Tibial artery (tissue), 4 donors: ENCODE measurements around the gene NUMA1.
A peak's percentile ranks its signal among the peaks of the same experiment; 100 is the strongest.

Source experiments
- DNase-seq, 2 donors: peaks; one replicate each; pipeline ENCODE4 v3.0.0-alpha.2; 2019
- H3K27ac ChIP-seq, 2 donors: fragments of 200-600 bp; sonication (generic) in 1 of 2; 1 replicate in 1 of 2; 2 replicates in 1 of 2; pipeline ENCODE4 v1.5.1; 2018 to 2019; ENCODE audit warnings: mild to moderate bottlenecking in 1 of 2
- H3K27me3 ChIP-seq, 2 donors: fragments of 200-600 bp; sonication (generic) in 1 of 2; one replicate each; pipeline versions ENCODE4 v1.5.1 to v1.6.0; 2016 to 2019
- H3K36me3 ChIP-seq, 3 donors: fragments of 200-600 bp; sonication (generic) in 2 of 3; one replicate each; pipeline ENCODE4 v1.5.1; 2016 to 2019; ENCODE audit warnings: mild to moderate bottlenecking in 2 of 3
- H3K4me1 ChIP-seq, 4 donors: fragments of 200-600 bp; sonication (generic) in 2 of 4; 1 replicate in 3 of 4; 2 replicates in 1 of 4; pipeline ENCODE4 v1.5.1; 2016 to 2019
- H3K4me3 ChIP-seq, 2 donors: fragments of 200-600 bp; sonication (generic) in 1 of 2; 1 replicate in 1 of 2; 2 replicates in 1 of 2; pipeline ENCODE4 v1.5.1; 2018 to 2019; ENCODE audit warnings: mild to moderate bottlenecking in 2 of 2
- H3K9me3 ChIP-seq, 3 donors: fragments of 200-600 bp; sonication (generic) in 1 of 3; one replicate each; pipeline ENCODE4 v1.5.1; 2016 to 2019
- intact Hi-C: fragments of 100-400 bp; cut with DNase I; formaldehyde crosslinking; loops from one replicate; pipeline ENCODE4 v1.15.0; 2023; ENCODE audit warnings: low total_unique reads
- TF ChIP-seq, protein P1 (sequence below), 2 experiments: fragments of 200-600 bp in 1 of 2; fragments of 450-650 bp in 1 of 2; IDR thresholded peaks; one replicate each; pipeline ENCODE4 v1.5.1; 2017 to 2019; ENCODE audit warnings: antibody characterized with exemption in 2 of 2, mild to moderate bottlenecking in 1 of 2, moderate library complexity in 1 of 2

NUMA1 gene

DNA sequence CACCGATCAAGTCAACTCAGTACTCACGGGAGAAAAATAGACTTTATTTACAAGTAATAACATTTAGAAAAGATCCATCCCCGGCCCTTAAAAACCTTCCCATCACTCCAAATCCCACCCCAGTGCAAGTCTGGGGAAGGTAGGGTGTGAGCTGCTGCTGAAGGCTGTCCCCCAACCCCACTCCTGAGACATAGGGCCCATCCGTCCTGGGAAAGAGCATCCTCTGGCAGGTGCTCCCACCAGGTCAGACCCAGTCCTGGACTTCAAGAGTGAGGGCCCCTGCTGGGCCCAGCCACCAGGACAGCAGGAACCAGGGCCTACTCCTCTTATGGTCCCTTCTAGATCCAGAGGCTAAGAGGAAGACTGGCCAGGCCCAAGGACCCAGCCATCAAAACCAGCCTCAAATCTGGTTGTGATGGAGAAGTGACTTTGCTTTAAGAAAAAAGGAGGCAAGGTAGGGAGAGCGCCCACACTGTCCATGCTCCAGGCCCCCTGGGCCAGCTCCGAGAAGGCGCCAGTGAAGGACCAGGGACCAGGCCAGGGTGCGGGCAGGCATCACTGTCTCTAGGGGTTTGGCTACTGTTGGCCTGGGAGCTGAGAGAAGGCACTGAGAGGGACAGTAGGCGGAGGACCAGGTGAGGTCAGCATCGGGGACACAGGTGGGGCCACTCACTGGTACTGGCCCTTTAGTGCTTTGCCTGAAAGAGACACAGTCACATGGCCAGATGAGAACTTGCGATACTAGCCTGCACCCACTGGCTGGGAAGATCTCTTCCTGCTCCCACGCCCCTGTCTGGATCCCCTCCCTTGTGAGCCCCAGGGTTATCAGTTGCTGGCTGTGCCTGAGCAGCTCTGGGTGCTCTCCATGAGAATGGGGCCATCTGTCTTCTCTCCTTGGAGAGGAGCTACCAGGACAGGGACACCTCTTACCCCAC lies 77.2 kb downstream of the NUMA1 start:
- no peaks in the 10 kb centered on the region for H3K27me3 ChIP-seq
- TF ChIP-seq, protein P1, sequence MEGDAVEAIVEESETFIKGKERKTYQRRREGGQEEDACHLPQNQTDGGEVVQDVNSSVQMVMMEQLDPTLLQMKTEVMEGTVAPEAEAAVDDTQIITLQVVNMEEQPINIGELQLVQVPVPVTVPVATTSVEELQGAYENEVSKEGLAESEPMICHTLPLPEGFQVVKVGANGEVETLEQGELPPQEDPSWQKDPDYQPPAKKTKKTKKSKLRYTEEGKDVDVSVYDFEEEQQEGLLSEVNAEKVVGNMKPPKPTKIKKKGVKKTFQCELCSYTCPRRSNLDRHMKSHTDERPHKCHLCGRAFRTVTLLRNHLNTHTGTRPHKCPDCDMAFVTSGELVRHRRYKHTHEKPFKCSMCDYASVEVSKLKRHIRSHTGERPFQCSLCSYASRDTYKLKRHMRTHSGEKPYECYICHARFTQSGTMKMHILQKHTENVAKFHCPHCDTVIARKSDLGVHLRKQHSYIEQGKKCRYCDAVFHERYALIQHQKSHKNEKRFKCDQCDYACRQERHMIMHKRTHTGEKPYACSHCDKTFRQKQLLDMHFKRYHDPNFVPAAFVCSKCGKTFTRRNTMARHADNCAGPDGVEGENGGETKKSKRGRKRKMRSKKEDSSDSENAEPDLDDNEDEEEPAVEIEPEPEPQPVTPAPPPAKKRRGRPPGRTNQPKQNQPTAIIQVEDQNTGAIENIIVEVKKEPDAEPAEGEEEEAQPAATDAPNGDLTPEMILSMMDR (IDR thresholded peaks at IDR 0.05) = no peak
- H3K27ac ChIP-seq = no peak overlapping the region
- peaks cover 0 to 24% (median 16%) of the 10 kb centered on the region in 4 donors for H3K4me1 ChIP-seq
- peak in 1 of 2 donors; percentile 39 for DNase-seq
- H3K4me3 ChIP-seq = no peak overlapping the region
- intact Hi-C loops = no loop called here
- no peaks in the 10 kb centered on the region for H3K9me3 ChIP-seq
- H3K36me3 ChIP-seq = peaks cover 53 to 78% (median 61%) of the 10 kb centered on the region in 3 donors

DNA sequence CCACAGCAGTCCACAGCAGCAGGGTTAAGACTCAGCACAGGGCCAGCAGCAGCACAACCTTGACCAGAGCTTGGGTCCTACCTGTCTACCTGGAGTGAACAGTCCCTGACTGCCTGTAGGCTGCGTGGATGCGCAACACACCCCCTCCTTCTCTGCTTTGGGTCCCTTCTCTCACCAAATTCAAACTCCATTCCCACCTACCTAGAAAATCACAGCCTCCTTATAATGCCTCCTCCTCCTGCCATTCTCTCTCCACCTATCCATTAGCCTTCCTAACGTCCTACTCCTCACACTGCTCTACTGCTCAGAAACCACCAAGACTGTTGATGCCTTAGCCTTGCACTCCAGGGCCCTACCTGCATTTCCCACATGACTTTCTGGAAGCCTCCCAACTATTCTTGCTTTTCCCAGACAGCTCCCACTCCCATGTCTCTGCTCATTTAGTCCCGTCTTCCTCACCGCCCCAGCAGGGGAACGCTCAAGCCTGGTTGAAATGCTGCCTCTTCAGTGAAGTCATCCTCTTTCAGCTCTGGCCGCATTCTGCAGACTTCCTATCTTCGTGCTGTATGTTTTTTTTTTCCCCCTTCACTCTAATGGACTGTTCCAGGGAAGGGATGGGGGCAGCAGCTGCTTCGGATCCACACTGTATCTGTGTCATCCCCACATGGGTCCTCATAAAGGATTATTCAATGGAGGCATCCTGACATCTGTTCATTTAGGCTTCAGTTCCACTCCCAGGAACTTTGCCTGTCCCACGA lies 78.3 kb downstream of the NUMA1 start:
- intact Hi-C loops = no loop called here
- peaks cover 42 to 67% (median 50%) of the 10 kb centered on the region in 3 donors for H3K36me3 ChIP-seq

DNA sequence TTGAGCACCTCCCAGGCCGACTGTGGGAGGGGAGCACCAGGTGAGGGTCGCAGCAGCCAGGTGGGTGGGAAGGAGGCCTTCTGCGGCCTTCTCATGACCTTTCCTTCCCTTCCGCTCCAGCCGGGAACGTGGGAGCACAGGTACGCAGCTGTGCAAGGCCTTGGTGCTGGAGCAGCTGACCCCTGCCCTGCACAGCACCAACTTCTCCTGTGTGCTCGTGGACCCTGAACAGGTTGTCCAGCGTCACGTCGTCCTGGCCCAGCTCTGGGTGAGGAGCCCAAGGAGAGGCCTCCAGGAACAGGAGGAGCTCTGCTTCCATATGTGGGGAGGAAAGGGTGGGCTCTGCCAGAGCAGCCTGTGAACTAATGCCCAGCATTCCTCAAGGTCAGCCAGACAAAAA lies 79.1 kb downstream of the NUMA1 start:
- Histone ChIP-seq H3K27me3 (no peaks in the 10 kb centered on the region), H3K4me3 (no peak overlapping the region), H3K4me1 (peaks cover 0 to 24% (median 16%) of the 10 kb centered on the region in 4 donors), H3K36me3 (peaks cover 35 to 67% (median 50%) of the 10 kb centered on the region in 3 donors), H3K27ac (no peak overlapping the region), H3K9me3 (no peaks in the 10 kb centered on the region)
- intact Hi-C loops = no loop called here
- DNase-seq = no peak
- TF ChIP-seq, protein P1 (IDR thresholded peaks at IDR 0.05) = no peak

More for the DNA sequence above, 78.3 kb downstream of the NUMA1 start:
- no peaks in the 10 kb centered on the region for H3K9me3 ChIP-seq
- H3K27me3 ChIP-seq = no peaks in the 10 kb centered on the region
- no peak for DNase-seq
- TF ChIP-seq, protein P1 (IDR thresholded peaks at IDR 0.05) = no peak
- H3K4me3 ChIP-seq = no peak overlapping the region
- H3K27ac ChIP-seq = no peak overlapping the region
- H3K4me1 ChIP-seq = peaks cover 0 to 24% (median 16%) of the 10 kb centered on the region in 4 donors

DNA sequence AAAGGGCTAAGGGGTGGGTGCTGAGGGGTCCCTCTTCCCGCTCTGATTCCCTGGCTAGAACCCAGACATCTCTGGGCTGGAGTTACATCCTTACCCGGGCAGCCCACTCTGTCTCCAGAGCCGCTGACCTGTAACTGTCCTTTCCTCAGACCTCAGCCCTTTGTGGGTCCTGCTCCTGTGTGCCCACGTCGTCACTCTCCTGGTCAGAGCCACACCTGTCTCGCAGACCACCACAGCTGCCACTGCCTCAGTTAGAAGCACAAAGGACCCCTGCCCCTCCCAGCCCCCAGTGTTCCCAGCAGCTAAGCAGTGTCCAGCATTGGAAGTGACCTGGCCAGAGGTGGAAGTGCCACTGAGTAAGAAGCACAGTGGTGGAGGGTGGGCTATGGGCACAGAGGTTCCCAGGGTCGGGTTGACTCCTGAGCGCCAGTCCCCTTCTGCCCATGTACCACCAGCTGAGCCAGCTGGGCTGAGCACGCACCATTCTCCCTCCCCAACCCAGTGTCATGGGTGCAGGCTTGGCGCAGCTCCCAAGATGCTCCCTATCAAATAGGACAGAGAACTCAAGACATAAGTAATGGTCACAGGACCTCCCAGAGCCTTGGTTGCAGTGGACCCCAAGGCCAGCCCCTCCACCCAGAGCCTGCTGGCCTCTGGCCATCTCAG lies 80.0 kb downstream of the NUMA1 start:
- H3K4me1 ChIP-seq = peaks cover 0 to 24% (median 16%) of the 10 kb centered on the region in 4 donors
- DNase-seq = no peak
- intact Hi-C loops = no loop called here
- H3K27ac ChIP-seq = peak overlapping the region; percentile 44 to 65
- TF ChIP-seq, protein P1 (IDR thresholded peaks at IDR 0.05) = no peak
- H3K9me3 ChIP-seq = no peaks in the 10 kb centered on the region
- H3K36me3 ChIP-seq = peaks cover 26 to 67% (median 50%) of the 10 kb centered on the region in 3 donors
- H3K4me3 ChIP-seq = no peak overlapping the region
- H3K27me3 ChIP-seq = no peaks in the 10 kb centered on the region

DNA sequence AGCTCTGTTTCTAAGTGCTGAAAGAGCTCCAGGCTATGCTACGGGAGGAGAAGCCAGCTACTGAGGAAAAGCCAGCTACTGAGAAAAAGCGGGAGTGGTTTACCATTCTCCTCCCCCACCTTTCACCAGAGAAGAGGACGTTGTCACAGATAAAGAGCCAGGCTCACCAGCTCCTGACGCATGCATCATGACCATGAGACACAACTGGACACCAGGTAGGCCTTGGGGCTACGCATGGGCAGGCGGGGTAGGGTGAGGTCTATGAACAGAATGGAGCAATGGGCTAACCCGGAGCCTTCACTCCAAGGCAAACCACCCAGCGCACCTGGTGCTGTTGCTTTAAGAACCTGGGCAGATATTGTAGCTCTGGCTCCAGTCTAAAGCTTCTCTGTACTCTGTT lies 80.5 kb downstream of the NUMA1 start:
- intact Hi-C loops = no loop called here
- H3K9me3 ChIP-seq = no peaks in the 10 kb centered on the region
- peak overlapping the region; percentile 44 to 65 for H3K27ac ChIP-seq
- H3K36me3 ChIP-seq = peaks cover 20 to 65% (median 44%) of the 10 kb centered on the region in 3 donors
- peaks cover 0 to 24% (median 16%) of the 10 kb centered on the region in 4 donors for H3K4me1 ChIP-seq
- TF ChIP-seq, protein P1 (IDR thresholded peaks at IDR 0.05) = no peak
- DNase-seq = no peak
- peak overlapping the region in 1 of 2 donors; percentile 28 for H3K4me3 ChIP-seq
- H3K27me3 ChIP-seq = no peaks in the 10 kb centered on the region
